A549 (cell line): ENCODE results near the gene F2RL2. TPM values are rescaled to one million over a fixed set of nuclear protein-coding genes. Genes with fewer than 3 reads are reported as not detected.

Experiments
- ATAC-seq, 2 experiments: fragments of 200-7000 bp in 1 of 2; fragments of >200 bp in 1 of 2; cut with Nextera tagmentation in 1 of 2; cut with Tn5 transposase in 1 of 2; 3 replicates each; pipeline versions ENCODE4 v1.8.0 to v1.9.1; 2018 to 2020; ENCODE audit warnings: mild to moderate bottlenecking in 1 of 2, moderate library complexity in 1 of 2
- CTCF ChIA-PET: fragments of 300-600 bp; sonication (Branson Sonifier 250); formaldehyde crosslinking; extraction: SDS; loops from one replicate; lab custom pipeline; 2021; ENCODE audit warnings: antibody characterized with exemption, inconsistent platforms; lab: Yijun Ruan, JAX
- POLR2A ChIA-PET: fragments of 350-600 bp; formaldehyde crosslinking; extraction: SDS; loops from one replicate; lab custom pipeline; 2021; ENCODE audit warnings: antibody characterized with exemption, inconsistent platforms; lab: Yijun Ruan, JAX
- DNase-seq, 2 experiments: peaks; one replicate each; pipeline versions ENCODE4 v3.0.0 to v3.0.0-alpha.2; 2011 to 2016; ENCODE audit warnings: low read depth in 1 of 2, low spot score in 1 of 2
- FAIRE-seq: peaks from 2 replicates; lab custom pipeline; 2011; peaks lifted over from hg19 to GRCh38; lab: Jason Lieb, UNC
- H3K27ac ChIP-seq, 2 experiments: fragments of >200 bp; sonication (Bioruptor Twin); formaldehyde crosslinking; 3 replicates each; pipeline ENCODE4 v1.5.1; 2016 to 2017
- H3K4me1 ChIP-seq: fragments of >200 bp; sonication (Bioruptor Twin); formaldehyde crosslinking; 3 replicates; pipeline ENCODE4 v1.6.1; 2016
- H3K4me2 ChIP-seq: fragments of >200 bp; sonication (Bioruptor Twin); formaldehyde crosslinking; 3 replicates; pipeline ENCODE4 v1.6.1; 2016
- H3K4me3 ChIP-seq: fragments of >200 bp; sonication (Bioruptor Twin); formaldehyde crosslinking; 3 replicates; pipeline ENCODE4 v1.5.1; 2016
- H3K9me3 ChIP-seq: fragments of >200 bp; sonication (Bioruptor Twin); formaldehyde crosslinking; 3 replicates; pipeline ENCODE4 v1.6.1; 2016
- CEBPB ChIP-seq, 2 experiments: fragments of >200 bp in 1 of 2; sonication (Bioruptor Twin) in 1 of 2; formaldehyde crosslinking in 1 of 2; IDR thresholded peaks; 2 replicates each; pipeline ENCODE4 v1.6.1; 2012 to 2016
- CHD4 ChIP-seq: fragments of 200-600 bp; sonication (generic); IDR thresholded peaks from 2 replicates; pipeline ENCODE4 v1.6.1; 2016; ENCODE audit warnings: antibody characterized with exemption, mild to moderate bottlenecking, borderline replicate concordance
- ESRRA ChIP-seq: fragments of 150-350 bp; IDR thresholded peaks from 2 replicates; pipeline ENCODE4 v1.6.1; 2014; ENCODE audit warnings: mild to moderate bottlenecking, low read length, borderline replicate concordance
- FOXS1 ChIP-seq: fragments of 250-450 bp; sonication (Bioruptor Pico); IDR thresholded peaks from 2 replicates; pipeline ENCODE4 v1.5.0; 2020; ENCODE audit warnings: mild to moderate bottlenecking, moderate library complexity
- HOXB13 ChIP-seq: fragments of 250-450 bp; sonication (Bioruptor Pico); IDR thresholded peaks from 2 replicates; pipeline ENCODE4 v1.5.0; 2020; ENCODE audit warnings: low read depth, mild to moderate bottlenecking, moderate library complexity
- JUN ChIP-seq, 2 experiments: fragments of >200 bp; sonication (Bioruptor Twin); formaldehyde crosslinking; IDR thresholded peaks; 2 replicates in 1 of 2; 3 replicates in 1 of 2; pipeline ENCODE4 v1.6.1; 2016 to 2017
- JUNB ChIP-seq: fragments of >200 bp; sonication (Bioruptor Twin); formaldehyde crosslinking; IDR thresholded peaks from 2 replicates; pipeline ENCODE4 v1.6.1; 2016
- NR3C1 ChIP-seq: fragments of >200 bp; sonication (Bioruptor Twin); formaldehyde crosslinking; IDR thresholded peaks from 3 replicates; pipeline ENCODE4 v1.6.1; 2017
- POLR2A ChIP-seq: IDR thresholded peaks from 2 replicates; pipeline ENCODE4 v1.6.1; 2012; ENCODE audit warnings: mild to moderate bottlenecking, low read length
- RARB ChIP-seq: fragments of 250-450 bp; sonication (Bioruptor Pico); IDR thresholded peaks from 2 replicates; pipeline ENCODE4 v1.8.0; 2021; ENCODE audit warnings: mild to moderate bottlenecking, moderate library complexity
- RNF2 ChIP-seq: fragments of 200-600 bp; sonication (generic); IDR thresholded peaks from 2 replicates; pipeline ENCODE4 v1.6.1; 2016; ENCODE audit warnings: low read depth, mild to moderate bottlenecking, antibody characterized with exemption, moderate library complexity, borderline replicate concordance
- SMC3 ChIP-seq: fragments of >200 bp; sonication (Bioruptor Twin); formaldehyde crosslinking; IDR thresholded peaks from 3 replicates; pipeline ENCODE4 v1.6.1; 2018; ENCODE audit warnings: inconsistent platforms
- SREBF2 ChIP-seq: fragments of 450-650 bp; IDR thresholded peaks from 2 replicates; pipeline ENCODE4 v1.6.1; 2014; ENCODE audit warnings: mild to moderate bottlenecking, moderate library complexity
- TFCP2L1 ChIP-seq: fragments of 250-450 bp; sonication (Bioruptor Pico); IDR thresholded peaks from 2 replicates; pipeline ENCODE4 v1.5.0; 2021; ENCODE audit warnings: mild to moderate bottlenecking
- TP53 ChIP-seq: fragments of 250-450 bp; sonication (Bioruptor Pico); IDR thresholded peaks from 2 replicates; pipeline ENCODE4 v1.5.0; 2021; ENCODE audit warnings: mild to moderate bottlenecking, moderate library complexity
- ZC3H11A ChIP-seq: fragments of 450-650 bp; IDR thresholded peaks from 2 replicates; pipeline ENCODE4 v1.6.1; 2014; ENCODE audit warnings: antibody characterized with exemption, mild to moderate bottlenecking
- ZFP36 ChIP-seq: fragments of 450-650 bp; IDR thresholded peaks from 2 replicates; pipeline ENCODE4 v1.6.1; 2014; ENCODE audit warnings: borderline replicate concordance; ENCODE audit not compliant: partially characterized antibody
- ZSCAN20 ChIP-seq: fragments of 250-450 bp; sonication (Bioruptor Pico); IDR thresholded peaks from 2 replicates; pipeline ENCODE4 v1.8.0; 2022; ENCODE audit warnings: mild to moderate bottlenecking, moderate library complexity
- WGBS: methylation state at CpG from one replicate; pipeline ENCODE4 v1.1.6; 2017; ENCODE audit errors: missing lambda C conversion rate; 5-methylcytosine and 5-hydroxymethylcytosine counted together
- polyA plus RNA-seq, 4 experiments: library from polyadenylated mRNA; depleted of rRNA in 3 of 4; stranded (reverse); fragments of >200 nt; fragmentation: RNase III in 1 of 4; extraction: RNeasy Plus Mini Kit Qiagen cat#74134 plus additional on column Dnase treatment in 1 of 4; gene quantifications; 2 replicates in 3 of 4; 3 replicates in 1 of 4; pipeline ENCODE4 v1.2.3, GENCODE V29; 2011 to 2017
- TF ChIP-seq, protein P1 (sequence below): fragments of >200 bp; sonication (Bioruptor Twin); formaldehyde crosslinking; IDR thresholded peaks from 3 replicates; pipeline ENCODE4 v1.6.1; 2016
- TF ChIP-seq, protein P2 (sequence below): fragments of 150-350 bp; IDR thresholded peaks from 2 replicates; pipeline ENCODE4 v1.6.1; 2014; ENCODE audit warnings: low read depth, mild to moderate bottlenecking, low read length
- TF ChIP-seq, protein P3 (sequence below): IDR thresholded peaks from 2 replicates; pipeline ENCODE4 v1.6.1; 2012
- TF ChIP-seq, protein P4 (sequence below): fragments of 200-600 bp; sonication (generic); IDR thresholded peaks from 2 replicates; pipeline ENCODE4 v1.6.1; 2016; ENCODE audit warnings: antibody characterized with exemption, mild to moderate bottlenecking, moderate library complexity
- TF ChIP-seq, protein P5 (sequence below): fragments of 250-450 bp; sonication (Bioruptor Pico); IDR thresholded peaks from 2 replicates; pipeline ENCODE4 v1.5.0; 2021; ENCODE audit warnings: mild to moderate bottlenecking, moderate library complexity, borderline replicate concordance

The F2RL2 gene
- polyA plus RNA-seq, 2 of the 4 experiments (the other 2 are of a cell fraction), result 6.3 to 44.7 TPM

DNA sequence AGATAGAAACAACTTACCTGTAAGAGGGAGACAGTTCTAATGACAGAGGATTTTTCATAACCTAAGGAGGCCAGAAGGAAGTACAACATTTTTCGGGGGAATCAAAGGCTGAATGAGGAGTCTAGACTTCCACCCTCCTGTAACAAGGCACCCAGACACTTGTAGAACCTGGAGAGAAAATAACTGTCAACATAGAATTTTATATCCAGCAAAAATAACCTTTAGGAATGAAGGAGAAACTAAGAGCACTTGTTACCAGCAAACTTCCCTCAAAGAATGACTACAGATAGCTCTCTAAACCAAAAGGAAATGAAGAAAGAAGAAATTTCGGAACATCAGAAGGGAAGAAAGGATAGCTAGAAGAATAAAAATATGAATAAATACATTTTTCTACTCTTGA lies 25.9 kb upstream of the F2RL2 start:
- TF ChIP-seq JUNB, result no peak
- TF ChIP-seq JUN (IDR thresholded peaks at IDR 0.05), result no peak
- no peak for TF ChIP-seq POLR2A
- H3K9me3 ChIP-seq, result peaks cover 19% of the 10 kb centered on the region
- WGBS, result 57% methylated on average over 2 of the region's 2 CpGs
- ATAC-seq, result no peak
- no peak overlapping the region for H3K4me2 ChIP-seq
- CTCF ChIA-PET, result interaction anchor here (1.5 to 1.6 kb wide), 2 partner anchors 9 to 25 kb away, joined by 5 read pairs; no protein-coding TSS in a partner anchor
- H3K4me1 ChIP-seq, result no peaks in the 10 kb centered on the region
- no peak overlapping the region for H3K4me3 ChIP-seq
- H3K27ac ChIP-seq, result no peak overlapping the region
- no peak for DNase-seq
- FAIRE-seq, result no peak
- POLR2A ChIA-PET, result no interaction called here

DNA sequence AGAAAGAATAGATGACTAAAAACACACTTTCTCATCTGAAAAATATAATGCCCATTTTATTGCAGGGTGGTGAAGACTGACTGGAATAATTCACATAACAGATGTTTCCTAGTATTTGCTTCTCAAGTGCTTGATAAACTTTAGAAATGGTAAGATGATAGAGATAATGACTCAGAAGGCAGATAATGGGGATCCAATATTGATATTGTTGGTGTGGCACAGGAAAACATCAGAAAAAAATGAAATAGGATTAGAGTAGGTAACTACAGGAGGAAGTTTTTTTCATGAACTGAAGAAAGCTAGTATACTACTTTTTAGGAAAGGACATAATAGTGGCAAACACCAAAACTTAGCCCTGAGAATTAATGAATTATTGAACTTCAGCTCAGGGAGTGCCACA lies 20.2 kb upstream of the F2RL2 start:
- H3K4me3 ChIP-seq, result no peak overlapping the region
- FAIRE-seq, result no peak
- peaks cover 3% of the 10 kb centered on the region; the same call in 1 of the 3 replicates for H3K9me3 ChIP-seq
- no peak overlapping the region for H3K27ac ChIP-seq
- no peaks in the 10 kb centered on the region for H3K4me1 ChIP-seq
- ChIA-PET POLR2A (no interaction called here), CTCF (interaction anchor here (0.9 to 4.1 kb wide), 4 partner anchors 11 to 131 kb away, joined by 3 to 42 read pairs (median 6); no protein-coding TSS in a partner anchor)
- ATAC-seq, result no peak
- TF ChIP-seq CHD4, result no peak
- TF ChIP-seq SMC3, result no peak
- TF ChIP-seq ZSCAN20, result no peak
- TF ChIP-seq, protein P1, sequence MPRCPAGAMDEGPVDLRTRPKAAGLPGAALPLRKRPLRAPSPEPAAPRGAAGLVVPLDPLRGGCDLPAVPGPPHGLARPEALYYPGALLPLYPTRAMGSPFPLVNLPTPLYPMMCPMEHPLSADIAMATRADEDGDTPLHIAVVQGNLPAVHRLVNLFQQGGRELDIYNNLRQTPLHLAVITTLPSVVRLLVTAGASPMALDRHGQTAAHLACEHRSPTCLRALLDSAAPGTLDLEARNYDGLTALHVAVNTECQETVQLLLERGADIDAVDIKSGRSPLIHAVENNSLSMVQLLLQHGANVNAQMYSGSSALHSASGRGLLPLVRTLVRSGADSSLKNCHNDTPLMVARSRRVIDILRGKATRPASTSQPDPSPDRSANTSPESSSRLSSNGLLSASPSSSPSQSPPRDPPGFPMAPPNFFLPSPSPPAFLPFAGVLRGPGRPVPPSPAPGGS, result no peak
- no peak for TF ChIP-seq SREBF2
- TF ChIP-seq ZFP36, result no peak
- no peak for TF ChIP-seq NR3C1
- TF ChIP-seq, protein P2, sequence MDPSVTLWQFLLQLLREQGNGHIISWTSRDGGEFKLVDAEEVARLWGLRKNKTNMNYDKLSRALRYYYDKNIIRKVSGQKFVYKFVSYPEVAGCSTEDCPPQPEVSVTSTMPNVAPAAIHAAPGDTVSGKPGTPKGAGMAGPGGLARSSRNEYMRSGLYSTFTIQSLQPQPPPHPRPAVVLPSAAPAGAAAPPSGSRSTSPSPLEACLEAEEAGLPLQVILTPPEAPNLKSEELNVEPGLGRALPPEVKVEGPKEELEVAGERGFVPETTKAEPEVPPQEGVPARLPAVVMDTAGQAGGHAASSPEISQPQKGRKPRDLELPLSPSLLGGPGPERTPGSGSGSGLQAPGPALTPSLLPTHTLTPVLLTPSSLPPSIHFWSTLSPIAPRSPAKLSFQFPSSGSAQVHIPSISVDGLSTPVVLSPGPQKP, result no peak
- TF ChIP-seq, protein P3, sequence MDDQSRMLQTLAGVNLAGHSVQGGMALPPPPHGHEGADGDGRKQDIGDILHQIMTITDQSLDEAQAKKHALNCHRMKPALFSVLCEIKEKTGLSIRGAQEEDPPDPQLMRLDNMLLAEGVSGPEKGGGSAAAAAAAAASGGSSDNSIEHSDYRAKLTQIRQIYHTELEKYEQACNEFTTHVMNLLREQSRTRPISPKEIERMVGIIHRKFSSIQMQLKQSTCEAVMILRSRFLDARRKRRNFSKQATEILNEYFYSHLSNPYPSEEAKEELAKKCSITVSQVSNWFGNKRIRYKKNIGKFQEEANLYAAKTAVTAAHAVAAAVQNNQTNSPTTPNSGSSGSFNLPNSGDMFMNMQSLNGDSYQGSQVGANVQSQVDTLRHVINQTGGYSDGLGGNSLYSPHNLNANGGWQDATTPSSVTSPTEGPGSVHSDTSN, result no peak
- TF ChIP-seq RNF2, result no peak
- TF ChIP-seq ZC3H11A, result no peak
- no peak for TF ChIP-seq RARB (CRISPR knock-in tag)
- no peak for DNase-seq
- H3K4me2 ChIP-seq, result no peak overlapping the region

DNA sequence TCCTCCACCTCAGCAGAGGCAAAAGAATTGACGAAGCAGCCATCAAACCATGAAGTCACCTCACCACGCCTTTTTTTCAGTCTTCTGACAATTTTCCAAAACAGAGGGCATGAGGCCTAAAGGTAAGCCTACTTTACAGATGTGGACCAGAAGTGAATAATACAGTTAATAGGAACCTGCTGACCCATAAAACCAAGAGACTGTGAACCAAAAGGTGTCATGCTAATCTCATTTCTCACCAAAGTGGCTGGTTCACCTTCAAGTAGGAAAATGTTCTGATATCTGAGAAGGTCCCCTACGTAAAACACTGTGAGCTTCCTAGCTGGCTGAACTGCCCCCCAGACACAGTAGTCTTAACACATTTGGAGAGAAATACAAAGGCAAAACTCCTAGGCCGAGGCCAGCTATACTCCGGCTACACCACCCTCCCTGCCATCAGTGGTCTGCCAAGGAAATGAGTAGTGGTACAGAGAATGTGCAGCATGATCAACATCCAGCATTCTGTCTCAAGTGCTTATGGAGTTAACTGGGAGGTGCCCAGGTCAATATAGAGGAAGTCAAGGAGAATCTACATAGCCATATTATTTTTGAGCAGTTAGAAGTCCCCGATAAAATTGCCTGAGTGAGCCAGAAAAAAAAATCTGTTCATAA lies 19.3 kb upstream of the F2RL2 start:
- CTCF ChIA-PET, result interaction anchor here (0.7 to 4.1 kb wide), 12 partner anchors 9 to 239 kb away, joined by 3 to 42 read pairs (median 4); partner anchors contain the start of gene IQGAP2
- no peak for DNase-seq
- Histone ChIP-seq H3K9me3 (no peaks in the 10 kb centered on the region), H3K27ac (no peak overlapping the region)
- POLR2A ChIA-PET, result no interaction called here
- FAIRE-seq, result no peak
- TF ChIP-seq ZC3H11A, result no peak
- TF ChIP-seq TFCP2L1 (CRISPR knock-in tag), result no peak
- TF ChIP-seq, protein P2, result no peak
- TF ChIP-seq SREBF2, result no peak
- TF ChIP-seq HOXB13, result no peak
- no peak for TF ChIP-seq FOXS1 (CRISPR knock-in tag)
- no peak for TF ChIP-seq JUN (IDR thresholded peaks at IDR 0.05)
- TF ChIP-seq, protein P4, sequence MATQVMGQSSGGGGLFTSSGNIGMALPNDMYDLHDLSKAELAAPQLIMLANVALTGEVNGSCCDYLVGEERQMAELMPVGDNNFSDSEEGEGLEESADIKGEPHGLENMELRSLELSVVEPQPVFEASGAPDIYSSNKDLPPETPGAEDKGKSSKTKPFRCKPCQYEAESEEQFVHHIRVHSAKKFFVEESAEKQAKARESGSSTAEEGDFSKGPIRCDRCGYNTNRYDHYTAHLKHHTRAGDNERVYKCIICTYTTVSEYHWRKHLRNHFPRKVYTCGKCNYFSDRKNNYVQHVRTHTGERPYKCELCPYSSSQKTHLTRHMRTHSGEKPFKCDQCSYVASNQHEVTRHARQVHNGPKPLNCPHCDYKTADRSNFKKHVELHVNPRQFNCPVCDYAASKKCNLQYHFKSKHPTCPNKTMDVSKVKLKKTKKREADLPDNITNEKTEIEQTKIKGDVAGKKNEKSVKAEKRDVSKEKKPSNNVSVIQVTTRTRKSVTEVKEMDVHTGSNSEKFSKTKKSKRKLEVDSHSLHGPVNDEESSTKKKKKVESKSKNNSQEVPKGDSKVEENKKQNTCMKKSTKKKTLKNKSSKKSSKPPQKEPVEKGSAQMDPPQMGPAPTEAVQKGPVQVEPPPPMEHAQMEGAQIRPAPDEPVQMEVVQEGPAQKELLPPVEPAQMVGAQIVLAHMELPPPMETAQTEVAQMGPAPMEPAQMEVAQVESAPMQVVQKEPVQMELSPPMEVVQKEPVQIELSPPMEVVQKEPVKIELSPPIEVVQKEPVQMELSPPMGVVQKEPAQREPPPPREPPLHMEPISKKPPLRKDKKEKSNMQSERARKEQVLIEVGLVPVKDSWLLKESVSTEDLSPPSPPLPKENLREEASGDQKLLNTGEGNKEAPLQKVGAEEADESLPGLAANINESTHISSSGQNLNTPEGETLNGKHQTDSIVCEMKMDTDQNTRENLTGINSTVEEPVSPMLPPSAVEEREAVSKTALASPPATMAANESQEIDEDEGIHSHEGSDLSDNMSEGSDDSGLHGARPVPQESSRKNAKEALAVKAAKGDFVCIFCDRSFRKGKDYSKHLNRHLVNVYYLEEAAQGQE, result no peak
- no peak for TF ChIP-seq CEBPB (IDR thresholded peaks at IDR 0.05)
- TF ChIP-seq, protein P5, sequence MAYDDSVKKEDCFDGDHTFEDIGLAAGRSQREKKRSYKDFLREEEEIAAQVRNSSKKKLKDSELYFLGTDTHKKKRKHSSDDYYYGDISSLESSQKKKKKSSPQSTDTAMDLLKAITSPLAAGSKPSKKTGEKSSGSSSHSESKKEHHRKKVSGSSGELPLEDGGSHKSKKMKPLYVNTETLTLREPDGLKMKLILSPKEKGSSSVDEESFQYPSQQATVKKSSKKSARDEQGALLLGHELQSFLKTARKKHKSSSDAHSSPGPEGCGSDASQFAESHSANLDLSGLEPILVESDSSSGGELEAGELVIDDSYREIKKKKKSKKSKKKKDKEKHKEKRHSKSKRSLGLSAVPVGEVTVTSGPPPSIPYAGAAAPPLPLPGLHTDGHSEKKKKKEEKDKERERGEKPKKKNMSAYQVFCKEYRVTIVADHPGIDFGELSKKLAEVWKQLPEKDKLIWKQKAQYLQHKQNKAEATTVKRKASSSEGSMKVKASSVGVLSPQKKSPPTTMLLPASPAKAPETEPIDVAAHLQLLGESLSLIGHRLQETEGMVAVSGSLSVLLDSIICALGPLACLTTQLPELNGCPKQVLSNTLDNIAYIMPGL, result no peak
- TF ChIP-seq TP53, result no peak
- TF ChIP-seq ESRRA, result no peak
- TF ChIP-seq, all 56 proteins: peak for 0
- WGBS, result 91% methylated on average over 6 of the region's 6 CpGs
- Histone ChIP-seq H3K4me1 (no peaks in the 10 kb centered on the region), H3K4me3 (no peak overlapping the region), H3K4me2 (no peak overlapping the region)
- no peak for ATAC-seq
